HG03565 (cell line): Measurements from ENCODE around the gene DCDC2C.
"Not testable (repeated sequence)": the region's sequence is repeated elsewhere in the genome, so short reads cannot be mapped to it uniquely, and the experiment has no call there.

Source experiments
- ATAC-seq: cut with Tn5 transposase; IDR thresholded peaks from one replicate; pipeline ENCODE4 v1.9.1; 2021; ENCODE audit warnings: mild to moderate bottlenecking, moderate library complexity; ENCODE audit not compliant: unreplicated experiment

DCDC2C gene, protein sequence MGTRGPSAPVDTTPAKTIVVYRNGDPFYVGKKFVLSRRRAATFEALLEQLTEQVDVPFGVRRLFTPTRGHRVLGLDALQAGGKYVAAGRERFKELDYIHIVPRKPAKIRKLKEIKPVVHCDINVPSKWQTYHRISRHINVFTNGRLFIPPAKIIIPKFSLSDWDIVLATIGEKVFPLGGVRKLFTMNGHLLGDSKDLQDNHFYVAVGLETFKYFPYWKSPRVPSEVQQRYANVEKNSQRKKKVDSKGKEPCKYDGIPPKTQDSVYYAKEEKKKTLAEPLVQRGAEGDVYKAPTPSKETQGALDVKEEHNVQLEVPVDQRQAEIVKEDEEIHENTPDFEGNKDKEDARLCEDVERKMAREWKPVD

DNA sequence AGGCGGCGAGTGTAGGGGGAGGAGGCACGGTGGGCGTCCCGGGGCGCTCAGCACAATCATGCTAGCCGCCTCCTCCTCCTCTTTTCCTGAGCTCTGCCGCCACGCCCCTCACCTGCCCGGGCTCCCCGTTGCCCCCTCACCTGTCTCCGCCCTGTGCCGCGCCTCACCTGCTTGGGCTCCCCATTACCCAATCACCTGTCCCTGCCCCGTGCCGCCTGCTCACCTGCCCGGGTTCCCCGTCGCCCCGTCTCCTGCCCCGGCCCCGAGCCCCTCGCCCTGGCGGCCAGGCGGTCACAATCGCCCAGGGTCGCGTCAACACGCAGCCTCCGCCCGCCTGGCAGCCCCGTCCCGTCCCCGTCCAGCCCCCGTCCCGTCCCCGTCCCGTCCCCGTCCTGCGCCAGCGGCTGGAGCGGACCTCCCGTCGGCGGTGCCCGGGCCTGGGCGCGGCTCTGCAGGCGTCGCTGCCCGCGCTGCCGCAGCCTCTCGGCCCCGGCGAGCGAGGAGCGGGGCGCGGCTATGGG, at the start of gene DCDC2C:
DCDC2C (plus strand) TSS at position 340 of the 521 bp plus-strand sequence; CDS start at position 517, 177 bp downstream.
- no peak for ATAC-seq

DNA sequence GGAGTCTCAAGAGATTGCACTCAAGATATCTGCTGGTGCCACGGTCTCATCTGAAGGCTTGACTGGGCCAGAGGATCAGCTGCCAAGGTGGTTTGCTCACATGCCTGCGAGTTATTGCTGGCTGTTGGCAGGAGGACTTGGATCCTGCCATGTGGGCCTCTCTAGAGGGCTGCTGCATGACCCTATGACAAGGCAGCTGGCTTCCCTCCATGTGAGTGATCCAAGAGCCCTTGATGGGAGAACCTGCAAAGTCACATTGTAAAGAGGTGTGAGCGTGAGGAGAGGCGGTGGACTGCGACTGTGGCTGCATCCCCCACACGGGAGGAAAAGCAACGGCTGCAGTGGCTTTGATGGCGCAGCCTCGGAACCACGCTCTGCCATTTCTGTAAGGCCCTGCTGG, 49.4 kb upstream of the DCDC2C start:
- no peak for ATAC-seq

DNA sequence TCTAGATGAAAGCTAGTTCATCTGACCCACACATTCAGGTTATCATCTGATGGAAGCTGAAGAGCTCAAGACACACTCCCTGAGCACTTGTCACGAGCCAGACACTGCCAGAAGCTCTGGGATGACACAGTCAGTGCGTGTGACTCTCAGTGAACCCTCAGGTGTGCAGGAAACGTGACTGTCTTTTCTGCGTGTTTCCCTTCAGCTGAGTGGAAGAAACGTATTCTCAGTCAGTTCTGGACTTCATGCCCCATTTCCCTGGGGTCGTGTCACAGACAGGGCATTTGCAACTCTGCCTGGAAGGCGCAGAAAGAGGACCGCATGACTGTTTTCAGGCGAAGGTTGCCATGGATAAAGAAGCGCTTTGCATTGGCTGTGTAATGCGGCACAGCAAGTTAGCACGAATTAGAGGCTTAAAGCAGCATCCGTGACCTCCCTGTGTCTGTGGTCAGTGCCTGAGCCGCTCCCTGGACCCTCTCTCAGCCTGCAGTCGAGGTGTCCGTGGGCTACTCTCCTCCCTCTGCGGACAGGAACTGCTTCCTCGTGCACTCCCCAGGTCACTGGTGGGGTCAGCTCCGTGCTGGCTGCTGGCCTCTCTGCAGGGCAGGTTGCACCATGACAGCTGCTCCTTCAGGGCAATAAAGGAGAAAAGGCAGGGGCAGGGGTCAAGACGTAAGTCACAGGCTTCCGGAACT, 48.7 kb upstream of the DCDC2C start:
- ATAC-seq = no peak

DNA sequence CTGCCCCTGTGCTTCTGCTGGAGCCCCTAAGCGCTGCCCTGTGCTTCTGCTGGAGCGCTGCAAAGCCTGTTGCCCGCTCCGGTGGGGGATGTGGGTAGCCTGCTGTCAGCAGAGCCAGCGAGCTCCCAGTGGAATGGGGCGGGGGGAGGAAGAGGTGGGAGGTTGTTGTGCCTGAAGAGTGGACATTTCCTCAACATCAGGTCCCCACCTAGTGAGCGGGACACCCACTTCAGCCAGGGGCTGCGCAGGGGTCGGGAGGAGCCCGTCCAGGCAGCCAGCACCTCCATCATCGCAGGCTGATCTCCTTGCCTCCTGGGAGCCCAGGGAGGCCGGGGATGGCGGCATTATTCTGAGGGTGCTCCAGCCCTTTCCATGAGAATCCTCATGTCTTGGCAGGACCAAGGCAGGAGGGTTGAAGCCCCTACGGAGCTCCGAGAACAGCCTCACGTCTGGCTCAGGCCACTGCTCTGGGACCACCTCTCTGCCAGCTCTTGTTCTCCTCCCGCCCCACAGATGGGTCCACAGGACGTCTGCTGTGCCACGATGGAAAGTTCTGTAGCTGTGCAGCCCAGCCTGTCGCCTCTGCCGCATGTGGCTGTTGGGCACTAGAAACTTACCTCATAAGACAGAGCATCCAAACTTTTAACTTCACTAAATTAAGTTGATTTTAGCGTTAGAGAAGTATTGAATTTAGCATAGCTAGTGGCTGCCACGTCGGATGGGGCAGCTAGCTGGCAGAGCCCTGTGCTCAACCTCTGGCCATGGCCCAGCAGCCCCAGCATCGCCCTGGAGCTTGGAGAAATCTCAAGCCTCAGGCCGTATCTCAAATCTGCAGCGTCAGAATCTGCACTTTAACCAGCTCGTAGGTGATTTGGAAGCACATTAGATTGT, 47.3 kb upstream of the DCDC2C start:
- no peak for ATAC-seq

DNA sequence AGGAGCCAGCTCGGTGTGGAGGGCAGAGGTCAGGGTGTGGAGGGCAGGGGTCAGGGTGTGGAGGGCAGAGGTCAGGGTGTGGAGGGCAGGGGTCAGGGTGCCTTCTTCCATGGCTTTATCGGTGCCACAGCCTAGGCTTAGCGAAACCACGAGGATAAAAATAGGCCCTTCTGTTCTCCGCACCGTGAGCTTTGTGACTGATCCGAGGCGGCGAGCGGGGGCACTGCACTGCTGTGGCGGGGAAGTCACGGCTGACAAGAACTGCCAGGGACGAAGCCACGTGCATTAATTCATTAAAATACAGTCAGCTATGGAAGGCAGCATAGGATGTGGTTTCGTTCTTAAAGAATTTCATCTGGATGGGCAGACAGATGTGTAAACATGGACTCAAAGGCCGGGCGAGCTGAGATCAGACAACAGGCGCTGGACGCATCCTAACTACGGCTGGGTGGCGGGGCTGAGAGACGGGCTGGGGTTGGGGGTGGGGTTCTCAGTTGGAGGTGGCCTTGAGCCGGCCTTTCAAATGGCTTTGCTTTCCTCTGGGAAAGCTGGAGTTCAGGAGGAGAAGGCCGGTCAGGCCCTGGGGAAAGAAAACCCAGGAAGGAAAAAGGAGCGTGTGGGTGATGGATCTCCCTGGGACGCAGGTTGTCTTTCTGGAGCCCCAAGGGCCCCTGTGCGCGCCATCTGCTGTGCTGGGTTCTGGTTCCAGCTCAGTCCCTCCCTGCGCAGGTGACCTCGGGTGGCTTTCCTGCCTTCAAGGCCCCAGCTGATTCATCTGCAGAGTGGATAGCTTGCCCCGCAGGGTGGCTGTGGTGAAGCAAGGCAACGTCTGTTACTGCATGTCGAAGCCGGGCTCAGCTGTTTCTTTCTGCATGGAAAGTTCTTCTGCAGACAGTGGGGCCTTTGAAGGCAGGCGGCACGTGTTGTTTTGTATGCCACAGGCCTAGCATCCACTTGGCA, 46.3 kb upstream of the DCDC2C start:
- ATAC-seq = no peak

DNA sequence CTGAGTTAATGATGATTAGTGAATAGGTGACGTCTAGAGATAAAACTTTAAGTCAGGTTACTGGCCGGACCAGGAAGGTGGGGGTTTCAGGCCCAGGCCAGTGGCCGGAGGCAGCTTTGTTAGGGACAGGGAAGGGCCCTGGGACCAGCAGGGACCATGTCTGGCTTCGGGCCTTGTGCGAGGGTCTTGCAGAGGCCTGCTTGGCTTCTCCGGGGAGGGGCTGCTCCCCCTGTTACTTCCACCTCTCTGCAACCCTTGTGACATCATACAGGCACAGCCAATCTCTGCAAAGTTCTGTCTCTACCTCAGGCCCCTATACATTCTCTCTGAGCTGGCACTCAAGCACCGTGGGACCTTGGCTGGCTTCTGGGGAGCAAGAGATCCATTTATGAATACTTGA, 45.5 kb upstream of the DCDC2C start, which contains the start of gene ALLC:
ALLC (plus strand) TSS at position 320 of the 400 bp plus-strand sequence. CDS start 12,958 bp downstream, outside the sequence.
- ATAC-seq = no peak

DNA sequence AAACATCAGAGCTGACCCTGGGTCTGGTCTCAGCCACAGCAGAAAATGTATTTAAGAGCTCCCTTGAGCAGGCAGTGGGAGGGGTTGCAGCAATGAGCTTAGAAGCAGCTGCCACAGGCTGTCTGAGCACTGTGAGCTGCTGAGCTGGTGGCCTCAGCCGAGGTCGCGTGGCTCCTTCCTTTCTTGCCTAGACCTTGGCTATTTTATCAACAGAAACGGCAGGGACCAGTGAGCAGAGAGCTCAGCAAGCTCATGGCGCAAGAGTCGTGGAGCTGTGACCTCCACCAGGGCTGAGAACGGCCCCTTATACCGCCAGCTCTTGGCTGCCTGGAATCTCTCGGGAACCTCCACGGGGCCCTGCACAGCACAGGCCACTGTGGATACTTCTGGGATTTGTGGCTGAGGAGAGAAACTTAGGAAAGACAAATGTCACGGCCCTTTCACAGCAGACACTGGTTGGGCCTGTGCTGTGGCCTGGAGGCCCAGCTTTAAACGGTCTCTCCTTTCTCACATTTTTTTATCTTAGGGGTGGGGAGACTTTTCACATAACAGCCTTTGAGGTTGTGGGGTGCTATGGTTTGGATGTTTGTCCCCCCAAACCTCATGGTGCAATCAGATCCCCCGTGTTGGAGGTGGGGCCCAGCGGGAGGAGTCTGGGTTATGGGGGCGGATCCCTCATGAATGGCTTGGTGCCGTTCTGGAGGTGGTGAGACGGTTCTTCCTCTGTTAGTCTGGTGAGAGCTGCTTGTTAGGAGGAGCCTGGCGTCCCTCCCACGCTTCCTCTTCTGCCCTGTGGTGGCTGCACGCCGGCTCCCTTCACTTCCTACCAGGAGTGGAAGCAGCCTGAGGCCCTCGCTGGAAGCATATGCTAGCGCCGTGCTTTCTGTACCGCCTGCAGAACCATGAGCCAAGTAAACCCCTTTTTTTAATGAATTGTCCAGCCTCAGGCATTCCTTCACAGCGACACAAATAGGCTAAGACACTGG, 43.6 kb upstream of the DCDC2C start:
- ATAC-seq = no peak

DNA sequence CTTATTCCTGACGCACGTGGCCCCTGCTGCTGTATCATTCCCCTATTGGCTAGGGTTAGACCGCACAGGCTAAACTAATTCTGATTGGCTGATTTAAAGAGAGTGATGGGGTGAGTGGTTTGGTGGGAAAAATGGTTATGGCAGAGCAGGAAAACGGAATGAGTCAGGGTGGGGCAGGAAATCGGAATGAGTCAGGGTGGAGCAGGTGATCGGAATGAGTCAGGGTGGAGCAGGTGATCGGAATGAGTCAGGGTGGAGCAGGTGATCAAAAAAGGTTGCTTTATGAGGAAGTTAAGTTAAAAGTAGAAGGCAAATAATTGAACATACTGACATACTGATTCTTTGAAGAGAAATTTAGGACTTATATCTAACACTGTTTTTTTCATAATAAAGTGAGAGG, 42.7 kb upstream of the DCDC2C start:
- not testable (repeated sequence) for ATAC-seq

DNA sequence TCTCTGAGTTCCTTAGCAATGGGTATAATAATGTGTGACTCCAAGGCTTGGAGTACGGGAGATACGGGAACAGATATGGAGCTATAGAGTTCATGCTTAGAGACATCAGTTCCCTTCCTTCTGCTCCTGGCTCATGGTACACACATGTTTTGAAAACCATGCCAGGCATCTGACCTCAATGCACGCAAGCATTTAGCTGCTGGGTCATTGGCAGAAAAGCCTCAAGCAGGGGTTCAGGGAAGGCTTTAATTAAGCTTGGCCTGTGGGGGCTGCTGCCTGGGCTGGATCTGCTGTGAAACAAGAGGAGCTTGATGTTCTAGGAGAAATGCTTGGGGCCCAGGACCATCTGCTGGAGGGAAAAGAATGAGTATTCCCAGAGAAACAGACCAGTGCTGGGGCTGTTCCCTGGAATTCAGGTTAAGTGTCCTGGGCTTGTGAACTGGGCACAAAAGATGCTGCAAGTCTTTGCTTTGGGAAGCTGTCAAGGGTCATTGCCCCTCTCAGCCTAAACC, 42.2 kb upstream of the DCDC2C start:
- ATAC-seq = no peak

DNA sequence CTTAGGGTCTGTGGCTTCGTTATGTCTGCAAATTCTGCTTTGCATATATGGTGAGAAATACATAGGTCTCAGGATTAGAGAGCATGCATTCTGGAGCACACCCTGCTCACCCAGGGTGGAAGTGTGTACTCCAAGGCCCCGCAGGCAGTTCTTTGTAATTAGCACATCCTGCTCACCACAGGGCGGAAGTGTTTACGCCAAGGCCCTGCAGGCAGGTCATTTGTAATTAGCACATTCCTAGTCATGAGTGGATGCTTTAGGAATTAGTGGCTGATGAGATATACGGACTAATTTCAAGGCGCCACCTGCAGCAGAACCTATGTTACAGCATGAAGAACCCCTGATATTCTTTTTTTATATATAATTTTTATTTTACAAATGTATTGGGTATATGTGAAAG, 41.1 kb upstream of the DCDC2C start:
- ATAC-seq = no peak

DNA sequence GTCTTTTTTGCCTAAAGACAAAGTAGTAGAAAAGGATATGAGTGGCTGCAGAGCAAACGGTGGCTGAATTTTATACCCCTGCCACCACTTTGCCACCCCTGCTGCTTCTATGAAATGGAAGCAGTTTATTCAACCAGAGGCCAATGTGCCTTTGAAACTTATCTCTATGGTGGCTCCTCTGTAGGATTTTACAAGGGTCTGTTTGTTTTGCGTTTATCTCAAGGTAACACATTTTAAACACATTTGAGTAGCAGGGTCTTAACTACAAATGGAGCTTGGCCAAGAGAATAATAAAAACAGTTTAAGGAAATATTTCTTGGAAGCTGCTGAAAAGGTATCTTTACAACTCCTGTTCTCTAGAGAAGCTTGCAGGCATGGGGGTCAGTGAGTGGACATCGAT, 39.3 kb upstream of the DCDC2C start:
- no peak for ATAC-seq

DNA sequence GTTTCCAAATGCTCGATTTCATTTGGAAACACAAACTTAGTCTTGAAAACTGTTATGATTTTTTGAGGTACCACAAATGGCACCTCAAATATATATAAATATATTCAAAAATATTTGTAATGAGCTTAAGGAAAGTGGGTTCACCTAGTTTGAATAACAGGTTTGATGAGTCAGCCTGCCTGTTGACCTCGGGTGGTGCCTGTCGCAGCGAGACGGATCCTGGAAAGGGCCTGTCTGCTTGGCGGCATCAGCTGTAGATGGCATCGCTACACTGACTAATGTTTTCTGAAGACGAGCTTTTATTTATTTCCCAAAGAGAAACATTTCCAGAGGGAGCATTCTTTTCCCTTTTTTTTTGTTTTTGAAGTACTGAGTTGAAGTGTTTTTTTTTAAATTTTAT, 38.5 kb upstream of the DCDC2C start:
- ATAC-seq = no peak

DNA sequence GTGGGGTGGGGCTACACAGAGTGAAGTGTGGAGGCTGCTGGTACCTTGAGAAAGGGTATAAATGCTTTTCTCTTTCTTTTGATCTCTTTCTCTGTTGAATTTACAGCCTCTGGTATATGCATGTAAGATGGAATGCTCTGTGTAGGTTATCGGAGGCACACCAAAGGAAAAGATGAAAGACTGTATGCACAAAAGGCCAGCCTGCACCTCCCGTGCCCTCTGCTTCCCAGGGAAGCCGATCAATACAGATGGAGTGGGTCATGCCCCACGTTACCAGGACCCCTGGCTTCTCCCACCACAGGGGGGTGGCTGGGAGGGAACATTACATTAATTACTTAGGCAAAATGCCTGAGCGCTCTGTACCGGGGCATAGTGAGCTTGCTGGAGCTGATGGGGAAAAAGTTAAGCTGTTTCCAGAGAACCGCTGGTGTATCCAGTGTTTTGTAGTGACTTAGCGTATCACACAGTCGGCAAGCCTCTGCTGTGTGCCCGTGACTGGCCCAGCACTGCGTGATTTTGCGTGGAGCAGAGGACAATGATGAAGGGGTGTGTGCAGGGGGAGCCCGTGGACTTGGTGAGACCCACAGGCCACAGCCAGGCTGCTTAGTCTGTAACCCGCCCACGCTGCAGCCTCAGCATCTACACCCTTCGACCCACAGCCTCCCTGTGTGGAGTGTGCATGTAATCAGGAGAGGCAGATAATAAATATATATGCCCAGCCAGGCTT, 37.3 kb upstream of the DCDC2C start:
- no peak for ATAC-seq

DNA sequence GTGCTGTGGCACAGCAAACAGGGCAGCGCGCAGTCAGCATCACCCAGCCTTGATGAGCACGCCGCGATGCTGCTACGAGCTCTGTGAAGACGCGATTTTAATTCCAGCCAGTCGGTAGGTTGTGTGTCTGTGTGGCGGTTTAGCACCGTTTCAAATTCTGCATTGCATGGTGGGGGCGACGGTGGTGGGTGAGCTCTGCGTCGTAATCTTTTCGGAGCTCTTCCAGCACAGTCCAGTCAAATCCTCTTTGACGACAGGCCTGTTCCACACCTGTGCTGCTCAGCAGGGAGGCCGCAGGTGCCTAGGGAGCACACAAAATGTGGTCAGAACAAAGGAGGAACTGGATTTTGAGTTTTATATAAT, 36.8 kb upstream of the DCDC2C start:
- ATAC-seq = no peak

DNA sequence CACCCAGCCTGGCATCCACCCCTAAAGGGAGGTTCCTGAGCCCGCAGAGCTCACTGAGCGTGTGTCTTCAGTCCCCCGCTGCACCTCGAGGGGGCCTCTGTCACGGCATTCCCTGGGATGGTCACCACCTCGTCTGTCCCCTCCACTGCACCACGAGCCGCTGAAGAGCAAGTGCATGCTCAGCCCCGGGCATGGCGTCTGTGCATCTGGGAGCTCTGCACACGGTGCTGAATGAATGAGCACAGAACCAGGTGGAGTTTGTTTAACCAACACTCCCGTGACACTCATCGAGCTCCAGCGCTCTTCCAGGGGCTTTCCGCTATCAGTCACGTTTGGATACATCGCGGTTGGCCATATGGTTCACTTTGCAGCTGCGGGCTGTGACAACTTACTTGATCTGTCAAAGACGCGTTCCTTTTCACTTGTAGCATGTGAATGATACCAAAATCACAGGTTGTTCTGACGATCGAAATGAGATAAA, 36.2 kb upstream of the DCDC2C start:
- no peak for ATAC-seq

DNA sequence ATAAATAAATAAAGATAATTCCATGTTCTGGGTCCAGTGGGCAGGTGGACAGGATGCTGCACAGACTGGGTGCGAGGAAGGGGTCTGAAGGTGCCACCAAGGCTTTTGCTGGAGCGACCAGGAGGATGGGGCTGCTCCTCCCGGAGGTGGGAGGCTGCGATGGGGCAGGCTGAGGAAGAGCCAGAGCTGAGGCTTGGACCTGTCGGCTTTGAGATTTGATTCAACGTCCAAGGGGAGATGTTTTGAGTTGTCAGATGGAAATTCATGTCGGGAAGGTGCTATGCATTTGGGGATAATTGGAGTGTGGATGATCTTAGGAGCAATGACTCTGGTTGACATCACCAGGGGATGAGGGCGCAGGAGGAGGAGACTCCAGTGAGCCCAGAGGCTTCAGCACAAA, 33.7 kb upstream of the DCDC2C start:
- ATAC-seq = no peak

DNA sequence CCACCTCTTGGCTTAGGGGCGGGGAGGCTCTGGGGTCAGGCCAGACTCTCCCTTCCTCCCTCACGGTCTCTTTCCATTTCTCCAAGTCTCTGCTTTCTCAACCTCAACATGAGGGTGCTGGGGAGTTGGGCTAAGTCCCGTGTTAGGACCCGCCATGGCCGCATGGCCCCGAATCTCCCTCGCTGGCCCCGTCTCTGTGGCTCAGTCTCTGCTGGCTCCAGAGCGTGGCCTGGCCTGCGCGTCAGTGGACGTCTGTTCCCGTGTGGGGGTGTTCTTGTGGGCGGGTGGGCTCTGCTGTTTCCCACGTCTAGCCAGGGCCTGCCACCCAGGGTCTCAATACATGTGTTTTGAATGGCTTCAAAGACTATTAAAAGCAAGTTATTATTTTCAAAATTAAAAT, 33.0 kb upstream of the DCDC2C start:
- ATAC-seq = no peak

DNA sequence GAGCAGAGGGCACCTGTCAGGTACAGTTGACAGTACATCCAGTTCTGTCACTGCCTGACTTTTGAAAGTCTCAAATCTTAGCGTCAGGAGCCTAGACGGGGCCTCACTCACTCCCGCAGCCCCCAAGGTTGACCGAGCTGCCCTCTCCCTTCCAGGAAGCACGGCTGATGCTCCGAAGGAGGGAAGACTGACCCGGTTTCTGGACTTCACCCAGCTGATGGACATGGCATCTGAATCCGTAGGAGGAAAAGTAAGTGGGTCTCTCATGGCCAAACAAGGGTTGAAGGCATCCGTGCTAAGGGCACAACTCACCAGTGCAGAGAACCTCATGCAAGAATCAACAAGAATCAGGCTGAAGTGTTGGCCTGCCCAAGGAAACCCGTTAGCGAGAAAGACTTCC, 32.4 kb upstream of the DCDC2C start:
- ATAC-seq = no peak
